Neural cell (in vitro differentiated cells): ENCODE measurements around the gene ADAMTS18. TPM values are rescaled to one million over a fixed set of nuclear protein-coding genes. Genes with fewer than 3 reads are reported as not detected.

Experiments
- H2AFZ ChIP-seq: fragments of 200-600, 300-800 bp; sonication (generic), shearing (Covaris generic); 2 replicates; pipeline ENCODE4 v1.6.0; 2014; ENCODE audit warnings: low read depth, mild to moderate bottlenecking, antibody characterized with exemption, low read length, moderate library complexity
- H3F3A ChIP-seq: fragments of 200-600 bp; shearing (Covaris generic); 2 replicates; pipeline ENCODE4 v1.6.1; 2016; ENCODE audit warnings: mild to moderate bottlenecking, moderate library complexity, mixed read lengths, antibody characterized with exemption, low read length; ENCODE audit not compliant: insufficient read depth, poor library complexity, severe bottlenecking
- H3K27ac ChIP-seq: fragments of 200-600, 300-800 bp; sonication (generic), shearing (Covaris generic); 2 replicates; pipeline ENCODE4 v1.5.1; 2014; ENCODE audit warnings: mild to moderate bottlenecking, low read length, moderate library complexity
- H3K27me3 ChIP-seq: fragments of 300-800, 200-600 bp; sonication (generic), shearing (Covaris generic); 2 replicates; pipeline ENCODE4 v1.6.0; 2014; ENCODE audit warnings: mild to moderate bottlenecking, low read depth, low read length, moderate library complexity; ENCODE audit not compliant: insufficient read depth
- H3K36me3 ChIP-seq: fragments of 300-800, 200-600 bp; sonication (generic), shearing (Covaris generic); 2 replicates; pipeline ENCODE4 v1.5.1; 2014; ENCODE audit warnings: mild to moderate bottlenecking, antibody characterized with exemption, low read length, moderate library complexity; ENCODE audit not compliant: insufficient read depth
- H3K4me2 ChIP-seq: fragments of 300-800, 200-600 bp; sonication (generic), shearing (Covaris generic); 2 replicates; pipeline ENCODE4 v1.6.0; 2014; ENCODE audit warnings: mild to moderate bottlenecking, low read length
- H3K4me3 ChIP-seq: fragments of 300-800, 200-600 bp; sonication (generic), shearing (Covaris generic); 2 replicates; pipeline ENCODE4 v1.5.1; 2014; ENCODE audit warnings: mild to moderate bottlenecking, low read length, moderate library complexity
- H3K79me2 ChIP-seq: fragments of 200-600 bp; shearing (Covaris generic); replicated peaks from 2 replicates; pipeline ENCODE4 v1.6.0; 2014; ENCODE audit warnings: mild to moderate bottlenecking, low read length, moderate library complexity; ENCODE audit not compliant: insufficient read depth
- H3K9ac ChIP-seq: fragments of 300-800, 200-600 bp; sonication (generic), shearing (Covaris generic); 2 replicates; pipeline ENCODE4 v1.6.1; 2016; ENCODE audit warnings: mild to moderate bottlenecking, low read length, mixed read lengths
- H3K9me2 ChIP-seq: fragments of 200-600 bp; shearing (Covaris generic); 2 replicates; pipeline ENCODE4 v1.6.1; 2016; ENCODE audit warnings: mild to moderate bottlenecking, low read length, mixed read lengths; ENCODE audit not compliant: insufficient read depth
- H3K9me3 ChIP-seq: fragments of 200-600, 300-800 bp; sonication (generic), shearing (Covaris generic); 2 replicates; pipeline ENCODE4 v1.6.1; 2016; ENCODE audit warnings: mild to moderate bottlenecking, mixed run types, low read length, moderate library complexity, mixed read lengths
- H4K20me1 ChIP-seq: fragments of 200-600 bp; shearing (Covaris generic); 2 replicates; pipeline ENCODE4 v1.6.1; 2016; ENCODE audit warnings: mild to moderate bottlenecking, mixed run types; ENCODE audit not compliant: insufficient read depth
- EP300 ChIP-seq: fragments of 450-650 bp; conservative IDR thresholded peaks from 2 replicates; pipeline ENCODE4 v1.6.1; 2014; ENCODE audit warnings: antibody characterized with exemption, mild to moderate bottlenecking, moderate library complexity; ENCODE audit not compliant: poor library complexity, severe bottlenecking
- EZH2 ChIP-seq: fragments of 200-600, 300-800 bp; shearing (Covaris generic), sonication (generic); IDR thresholded peaks from 2 replicates; pipeline ENCODE4 v1.6.1; 2014; ENCODE audit warnings: antibody characterized with exemption, low read length, borderline replicate concordance, mild to moderate bottlenecking; ENCODE audit not compliant: insufficient read depth, poor library complexity, severe bottlenecking
- MXI1 ChIP-seq: fragments of 450-650 bp; conservative IDR thresholded peaks from 2 replicates; pipeline ENCODE4 v1.6.1; 2014; ENCODE audit warnings: antibody characterized with exemption, mild to moderate bottlenecking; ENCODE audit not compliant: poor library complexity, severe bottlenecking
- POLR2AphosphoS5 ChIP-seq: IDR thresholded peaks from 2 replicates; pipeline ENCODE4 v1.6.1; 2012
- RAD21 ChIP-seq: fragments of 450-650 bp; conservative IDR thresholded peaks from 2 replicates; pipeline ENCODE4 v1.6.1; 2014; ENCODE audit warnings: antibody characterized with exemption, mild to moderate bottlenecking, moderate library complexity
- REST ChIP-seq: IDR thresholded peaks from 2 replicates; pipeline ENCODE4 v1.6.1; 2012; ENCODE audit warnings: borderline replicate concordance
- SMC3 ChIP-seq: fragments of 450-650 bp; conservative IDR thresholded peaks from 2 replicates; pipeline ENCODE4 v1.6.1; 2014; ENCODE audit warnings: antibody characterized with exemption, mild to moderate bottlenecking, moderate library complexity; ENCODE audit not compliant: poor library complexity
- TAF1 ChIP-seq: IDR thresholded peaks from 2 replicates; pipeline ENCODE4 v1.6.1; 2012; ENCODE audit warnings: low read depth
- polyA plus RNA-seq: library from polyadenylated mRNA; depleted of rRNA; stranded (reverse); fragments of >200 nt; gene quantifications from 2 replicates; pipeline ENCODE4 v1.2.3, GENCODE V29; 2014
- TF ChIP-seq, protein P1 (sequence below): fragments of 450-650 bp; IDR thresholded peaks from 2 replicates; pipeline ENCODE4 v1.5.1; 2014; ENCODE audit warnings: antibody characterized with exemption, mild to moderate bottlenecking, moderate library complexity; ENCODE audit not compliant: poor library complexity, severe bottlenecking

The ADAMTS18 gene
- polyA plus RNA-seq, 1 donor from 2014 or later = 1.3 TPM

DNA sequence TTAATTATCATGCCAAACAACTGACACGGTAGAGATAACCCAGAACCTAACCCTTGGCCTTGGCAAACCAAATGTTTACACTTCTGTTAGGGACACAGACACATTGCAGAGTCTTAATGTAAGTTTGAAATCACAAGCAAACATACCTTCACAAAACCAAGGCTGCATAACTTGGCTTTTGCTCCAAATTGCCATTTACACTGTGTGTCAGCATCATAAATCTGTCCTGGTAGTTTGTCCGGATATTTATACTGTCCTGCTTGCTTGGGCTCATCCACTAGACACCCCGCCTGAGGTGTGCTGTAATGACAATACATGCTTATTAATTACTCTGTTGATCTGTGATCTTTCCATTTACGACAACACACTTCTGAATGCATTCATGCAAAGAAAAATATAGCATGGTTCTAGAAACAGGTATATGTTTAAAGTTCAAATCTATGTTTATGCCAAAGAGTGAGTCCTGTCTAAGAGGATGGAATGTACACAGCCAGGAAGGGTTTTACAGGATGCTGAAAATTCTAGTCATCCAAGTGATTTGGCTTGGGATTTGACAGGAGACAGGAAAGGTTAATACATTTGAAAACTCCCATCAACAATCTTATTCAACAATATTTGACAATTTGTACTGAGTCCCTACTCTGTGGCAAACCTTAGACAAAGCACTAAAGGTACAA lies 81.1 kb downstream of the ADAMTS18 start:
- no peak overlapping the region for H3K4me2 ChIP-seq
- TF ChIP-seq, protein P1, sequence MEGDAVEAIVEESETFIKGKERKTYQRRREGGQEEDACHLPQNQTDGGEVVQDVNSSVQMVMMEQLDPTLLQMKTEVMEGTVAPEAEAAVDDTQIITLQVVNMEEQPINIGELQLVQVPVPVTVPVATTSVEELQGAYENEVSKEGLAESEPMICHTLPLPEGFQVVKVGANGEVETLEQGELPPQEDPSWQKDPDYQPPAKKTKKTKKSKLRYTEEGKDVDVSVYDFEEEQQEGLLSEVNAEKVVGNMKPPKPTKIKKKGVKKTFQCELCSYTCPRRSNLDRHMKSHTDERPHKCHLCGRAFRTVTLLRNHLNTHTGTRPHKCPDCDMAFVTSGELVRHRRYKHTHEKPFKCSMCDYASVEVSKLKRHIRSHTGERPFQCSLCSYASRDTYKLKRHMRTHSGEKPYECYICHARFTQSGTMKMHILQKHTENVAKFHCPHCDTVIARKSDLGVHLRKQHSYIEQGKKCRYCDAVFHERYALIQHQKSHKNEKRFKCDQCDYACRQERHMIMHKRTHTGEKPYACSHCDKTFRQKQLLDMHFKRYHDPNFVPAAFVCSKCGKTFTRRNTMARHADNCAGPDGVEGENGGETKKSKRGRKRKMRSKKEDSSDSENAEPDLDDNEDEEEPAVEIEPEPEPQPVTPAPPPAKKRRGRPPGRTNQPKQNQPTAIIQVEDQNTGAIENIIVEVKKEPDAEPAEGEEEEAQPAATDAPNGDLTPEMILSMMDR = no peak
- TF ChIP-seq SMC3 = no peak
- TF ChIP-seq POLR2AphosphoS5 = no peak
- TF ChIP-seq REST = no peak
- no peak for TF ChIP-seq EZH2
- TF ChIP-seq MXI1 = no peak
- no peak for TF ChIP-seq TAF1
- no peak for TF ChIP-seq EP300
- TF ChIP-seq RAD21 = no peak

DNA sequence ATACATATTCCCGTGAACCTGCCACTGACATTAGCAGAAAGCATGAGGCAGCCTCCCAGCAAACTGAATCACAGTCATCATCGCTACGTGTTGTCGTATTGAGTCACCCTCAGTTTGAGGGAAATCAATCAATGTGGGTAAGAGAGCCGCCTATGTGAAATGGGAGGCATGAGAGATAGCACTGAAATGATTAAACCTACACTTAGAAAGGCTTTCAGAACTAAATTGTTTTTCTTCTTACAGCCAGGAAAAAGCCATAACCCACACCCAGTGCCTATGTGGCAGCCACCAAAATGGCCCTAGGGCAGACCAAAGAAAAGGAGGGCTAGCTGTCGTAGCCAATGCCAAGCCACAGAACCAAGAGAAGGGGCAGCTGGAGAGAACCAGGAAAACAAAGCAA lies 90.5 kb downstream of the ADAMTS18 start:
- TF ChIP-seq POLR2AphosphoS5 (no peak), RAD21 (no peak), REST (no peak), EZH2 (no peak), MXI1 (no peak), SMC3 (no peak), TAF1 (no peak), EP300 (no peak)
- TF ChIP-seq, protein P1 = no peak
- H4K20me1 ChIP-seq = no peaks in the 10 kb centered on the region
- H3K27me3 ChIP-seq = no peaks in the 10 kb centered on the region
- no peak overlapping the region for H3K9ac ChIP-seq
- H3F3A ChIP-seq = no peaks in the 10 kb centered on the region
- no peaks in the 10 kb centered on the region for H3K9me3 ChIP-seq
- H3K27ac ChIP-seq = no peak overlapping the region
- H3K4me3 ChIP-seq = no peak overlapping the region
- no peaks in the 10 kb centered on the region for H3K36me3 ChIP-seq
- H3K4me2 ChIP-seq = no peak overlapping the region
- H3K9me2 ChIP-seq = no peaks in the 10 kb centered on the region
- no peaks in the 10 kb centered on the region for H3K79me2 ChIP-seq
- no peak overlapping the region for H2AFZ ChIP-seq

More for the DNA sequence above, 81.1 kb downstream of the ADAMTS18 start:
- Histone ChIP-seq H2AFZ (no peak overlapping the region), H3F3A (no peaks in the 10 kb centered on the region), H3K79me2 (no peaks in the 10 kb centered on the region), H3K27me3 (no peaks in the 10 kb centered on the region), H3K9ac (no peak overlapping the region), H3K9me2 (no peaks in the 10 kb centered on the region), H3K36me3 (no peaks in the 10 kb centered on the region), H4K20me1 (no peaks in the 10 kb centered on the region), H3K9me3 (no peaks in the 10 kb centered on the region), H3K4me3 (no peak overlapping the region), H3K27ac (no peak overlapping the region)
